Stomach (tissue), 9 donors: Measurements from ENCODE around the gene IFNG-AS1. TPM values are rescaled to one million over a fixed set of nuclear protein-coding genes. Genes with fewer than 3 reads are reported as not detected.

Experiments
- DNase-seq, 2 donors: peaks; one replicate each; pipeline versions ENCODE4 v3.0.0 to v3.0.0-alpha.2; 2013 to 2019
- H3K27ac ChIP-seq, 5 donors: fragments of 200-600 bp in 4 of 5; sonication (generic) in 4 of 5; one replicate each; pipeline ENCODE4 v1.5.1; 2013 to 2019; ENCODE audit warnings: mild to moderate bottlenecking in 1 of 5, moderate library complexity in 1 of 5
- H3K27me3 ChIP-seq, 3 donors: fragments of 200-600 bp; sonication (generic); one replicate each; pipeline ENCODE4 v1.5.1; 2017 to 2019; ENCODE audit warnings: mixed run types in 1 of 3
- H3K36me3 ChIP-seq, 4 donors: fragments of 200-600 bp; sonication (generic); 1 replicate in 3 of 4; 2 replicates in 1 of 4; pipeline ENCODE4 v1.5.1; 2016 to 2019
- H3K4me1 ChIP-seq, 4 donors: fragments of 200-600 bp; sonication (generic); one replicate each; pipeline ENCODE4 v1.5.1; 2016 to 2019
- H3K4me3 ChIP-seq, 4 donors: fragments of 200-600 bp; sonication (generic) in 3 of 4; one replicate each; pipeline ENCODE4 v1.5.1; 2016 to 2019; ENCODE audit warnings: mild to moderate bottlenecking in 1 of 4
- H3K9me3 ChIP-seq, 4 donors: fragments of 200-600 bp; sonication (generic); one replicate each; pipeline ENCODE4 v1.5.1; 2016 to 2019
- EP300 ChIP-seq: sonication (generic); formaldehyde crosslinking; IDR thresholded peaks from one replicate; pipeline ENCODE4 v1.6.1; 2017; ENCODE audit warnings: antibody characterized with exemption
- POLR2A ChIP-seq, 4 donors: fragments of 450-650 bp; IDR thresholded peaks; one replicate each; pipeline ENCODE4 v1.6.1; 2016; ENCODE audit warnings: antibody characterized with exemption in 4 of 4, control low read depth in 2 of 4, mild to moderate bottlenecking in 1 of 4, moderate library complexity in 1 of 4
- POLR2AphosphoS5 ChIP-seq, 3 donors: sonication (generic); formaldehyde crosslinking; IDR thresholded peaks; one replicate each; pipeline ENCODE4 v1.6.1; 2016; ENCODE audit warnings: antibody characterized with exemption in 3 of 3
- WGBS, 5 donors: extraction: QIAGEN DNeasy Blood & Tissue Kit in 3 of 5; methylation state at CpG; one replicate each; pipeline versions ENCODE4 v1.1.5 to v1.1.7; 2013 to 2018; 5-methylcytosine and 5-hydroxymethylcytosine counted together
- intact Hi-C: fragments of 100-400 bp; cut with DNase I; formaldehyde crosslinking; loops from one replicate; pipeline ENCODE4 v1.15.1; 2023; ENCODE audit warnings: low total_unique reads
- polyA plus RNA-seq, 3 donors: library from polyadenylated mRNA; stranded (reverse); fragments of 200-250 nt; gene quantifications; one replicate each; pipeline ENCODE4 v1.2.3, GENCODE V29; 2013
- total RNA-seq, 5 donors: library from RNA; depleted of rRNA; stranded (reverse); fragments of >200 nt; gene quantifications; one replicate each; pipeline versions ENCODE4 v1.1.0 to v1.2.3, GENCODE V29; 2014 to 2016
- TF ChIP-seq, protein P1 (sequence below), 7 experiments: fragments of 450-650 bp in 4 of 7; fragments of 200-600 bp in 3 of 7; sonication (generic) in 3 of 7; IDR thresholded peaks; one replicate each; pipeline ENCODE4 v1.5.1; 2016 to 2019; ENCODE audit warnings: antibody characterized with exemption in 7 of 7, control low read depth in 2 of 7, mild to moderate bottlenecking in 1 of 7
- donor health status: healthy with polysubstance abuse.
- donor health status: Bipolar disorder and iron deficiency.
- donor health status: healthy.

The IFNG-AS1 gene
- total and polyA plus RNA-seq, 8 donors: not detected

DNA sequence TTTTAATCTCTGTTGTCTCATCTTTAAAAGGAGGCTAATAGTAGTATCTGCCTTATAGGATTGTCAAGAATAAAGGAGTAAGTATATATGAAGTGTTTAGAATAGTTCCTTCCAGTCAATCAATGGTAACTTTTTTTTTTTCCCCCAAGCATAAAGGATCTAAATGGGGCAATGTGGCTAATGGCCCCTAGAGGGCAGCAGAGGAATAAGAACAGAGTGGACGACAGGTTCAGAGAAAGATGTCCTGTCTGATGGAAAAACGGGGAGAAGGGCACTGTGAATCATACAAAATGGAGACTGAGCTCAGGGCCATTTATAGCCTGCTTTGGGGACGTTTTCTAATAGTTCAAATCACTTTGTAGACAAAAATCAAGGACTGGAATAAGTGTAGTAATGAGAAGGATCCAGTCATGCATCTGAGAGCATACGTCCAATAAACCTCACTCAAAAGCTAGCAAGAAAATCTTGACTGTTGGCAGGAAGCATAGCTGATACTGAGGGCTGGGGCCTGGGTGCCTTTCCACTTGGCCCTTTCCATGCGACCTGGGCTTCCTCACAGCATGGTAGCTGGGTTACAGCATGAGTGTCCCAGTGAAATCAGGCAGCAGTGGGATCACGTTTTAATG is 51.3 kb downstream of the IFNG-AS1 start:
- peak; percentile 71 to 87 for DNase-seq
- Histone ChIP-seq H3K27me3 (no peaks in the 10 kb centered on the region), H3K4me1 (no peaks in the 10 kb centered on the region), H3K4me3 (no peak overlapping the region), H3K36me3 (no peaks in the 10 kb centered on the region), H3K27ac (no peak overlapping the region), H3K9me3 (no peaks in the 10 kb centered on the region)
- intact Hi-C loops: loop anchor here (5.0 kb wide), 1 partner anchor 277 kb away; no protein-coding TSS in a partner anchor
- TF ChIP-seq POLR2A (IDR thresholded peaks at IDR 0.05): no peak
- TF ChIP-seq, protein P1, sequence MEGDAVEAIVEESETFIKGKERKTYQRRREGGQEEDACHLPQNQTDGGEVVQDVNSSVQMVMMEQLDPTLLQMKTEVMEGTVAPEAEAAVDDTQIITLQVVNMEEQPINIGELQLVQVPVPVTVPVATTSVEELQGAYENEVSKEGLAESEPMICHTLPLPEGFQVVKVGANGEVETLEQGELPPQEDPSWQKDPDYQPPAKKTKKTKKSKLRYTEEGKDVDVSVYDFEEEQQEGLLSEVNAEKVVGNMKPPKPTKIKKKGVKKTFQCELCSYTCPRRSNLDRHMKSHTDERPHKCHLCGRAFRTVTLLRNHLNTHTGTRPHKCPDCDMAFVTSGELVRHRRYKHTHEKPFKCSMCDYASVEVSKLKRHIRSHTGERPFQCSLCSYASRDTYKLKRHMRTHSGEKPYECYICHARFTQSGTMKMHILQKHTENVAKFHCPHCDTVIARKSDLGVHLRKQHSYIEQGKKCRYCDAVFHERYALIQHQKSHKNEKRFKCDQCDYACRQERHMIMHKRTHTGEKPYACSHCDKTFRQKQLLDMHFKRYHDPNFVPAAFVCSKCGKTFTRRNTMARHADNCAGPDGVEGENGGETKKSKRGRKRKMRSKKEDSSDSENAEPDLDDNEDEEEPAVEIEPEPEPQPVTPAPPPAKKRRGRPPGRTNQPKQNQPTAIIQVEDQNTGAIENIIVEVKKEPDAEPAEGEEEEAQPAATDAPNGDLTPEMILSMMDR (IDR thresholded peaks at IDR 0.05): peak in 5 of 7 experiments; percentile 47 to 87 (median 75)
- WGBS, 5 donors: 23 to 27% (median 26%) methylated on average over 6 of the region's 6 CpGs

DNA sequence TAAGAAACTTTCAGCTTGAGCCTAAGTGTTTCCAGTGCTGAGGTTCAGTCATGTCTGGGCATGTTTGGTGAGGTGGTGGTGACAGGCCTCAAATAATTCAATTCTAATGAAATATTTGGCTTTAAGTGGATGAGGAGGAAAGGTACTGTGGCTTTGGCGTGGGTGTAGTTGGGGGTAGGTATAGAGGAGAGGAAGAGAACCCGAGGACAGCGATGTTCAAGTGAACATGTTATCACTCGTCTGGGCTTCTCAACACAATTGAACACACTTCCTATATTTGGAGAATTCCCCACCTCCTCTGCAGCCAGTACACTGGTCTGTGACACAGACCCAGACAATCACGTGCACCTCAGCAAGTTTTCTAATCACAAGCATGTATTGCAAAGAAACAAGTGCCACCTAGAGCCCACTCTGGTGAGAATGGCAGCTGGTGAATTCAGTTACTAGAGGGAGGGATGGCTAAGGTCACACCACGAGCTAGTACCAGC is 53.0 kb downstream of the IFNG-AS1 start:
- H3K4me1 ChIP-seq: no peaks in the 10 kb centered on the region
- no peak overlapping the region for H3K4me3 ChIP-seq
- no peaks in the 10 kb centered on the region for H3K36me3 ChIP-seq
- WGBS, 5 donors: 56 to 69% (median 59%) methylated on average over 6 of the region's 6 CpGs
- peak in 1 of 2 donors; percentile 16 for DNase-seq
- H3K9me3 ChIP-seq: no peaks in the 10 kb centered on the region
- TF ChIP-seq, protein P1 (IDR thresholded peaks at IDR 0.05): no peak
- TF ChIP-seq POLR2A (IDR thresholded peaks at IDR 0.05): no peak
- no peak overlapping the region for H3K27ac ChIP-seq
- intact Hi-C loops: loop anchor here (5.0 kb wide), 1 partner anchor 275 kb away; no protein-coding TSS in a partner anchor
- H3K27me3 ChIP-seq: no peaks in the 10 kb centered on the region

DNA sequence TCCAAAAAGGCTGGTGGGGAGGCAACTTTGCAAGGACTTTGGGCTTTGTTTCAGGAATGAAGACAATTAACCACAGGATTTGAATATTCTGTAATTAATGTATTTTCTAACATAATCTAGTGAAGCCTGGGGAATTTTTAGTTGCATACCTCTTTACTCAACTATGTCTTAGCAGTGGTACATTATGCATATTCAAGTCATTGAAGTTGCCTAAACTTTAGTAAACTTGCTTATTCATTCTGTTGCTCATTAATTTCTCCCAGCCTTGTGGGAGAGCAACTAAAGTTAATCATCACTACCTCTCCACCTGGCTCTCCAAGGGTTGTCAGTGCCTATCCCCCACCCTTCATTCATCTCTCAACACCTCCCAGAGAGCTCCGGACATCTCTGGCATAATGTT is 54.2 kb downstream of the IFNG-AS1 start:
- 67 to 88% (median 86%) methylated on average over 1 of the region's 1 CpG for WGBS, 5 donors

DNA sequence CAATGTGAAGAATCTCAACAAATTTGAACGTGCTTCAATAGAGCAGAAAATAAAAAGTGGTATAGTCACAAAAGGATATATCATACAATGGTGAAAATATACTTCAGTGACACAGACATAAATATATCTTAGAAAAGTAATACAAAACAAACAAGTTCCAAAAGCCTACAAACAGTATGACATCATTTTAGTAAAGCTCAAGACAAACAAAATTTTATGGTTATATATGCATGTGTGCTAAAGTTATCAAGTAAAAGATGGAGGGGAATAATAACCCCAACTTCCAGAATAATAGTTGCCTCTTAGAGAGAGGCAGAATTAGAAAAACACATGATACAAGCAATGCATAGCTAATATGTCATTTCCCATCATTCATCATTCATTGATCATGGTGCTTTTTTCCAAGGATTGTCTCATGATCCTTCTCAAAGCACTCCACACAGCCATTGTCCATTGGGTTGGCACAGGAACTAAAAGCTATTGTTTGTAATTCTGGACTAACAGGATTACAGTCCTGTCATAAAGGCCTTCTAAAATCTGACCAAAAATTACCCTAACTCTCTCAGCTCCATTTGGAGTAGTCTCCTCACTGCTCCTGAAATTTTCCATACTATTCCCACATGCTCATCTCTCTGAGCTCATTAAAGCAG is 59.5 kb downstream of the IFNG-AS1 start:
- no peak for DNase-seq
- 83 to 95% (median 93%) methylated on average over 1 of the region's 1 CpG for WGBS, 5 donors
- Histone ChIP-seq H3K4me1 (no peaks in the 10 kb centered on the region), H3K9me3 (no peaks in the 10 kb centered on the region), H3K36me3 (no peaks in the 10 kb centered on the region), H3K4me3 (no peak overlapping the region), H3K27ac (no peak overlapping the region), H3K27me3 (no peaks in the 10 kb centered on the region)
- intact Hi-C loops: no loop called here
- TF ChIP-seq POLR2AphosphoS5 (IDR thresholded peaks at IDR 0.05) (no peak), EP300 (no peak)
- TF ChIP-seq, protein P1 (IDR thresholded peaks at IDR 0.05): no peak

More for the DNA sequence above, 54.2 kb downstream of the IFNG-AS1 start:
- DNase-seq: no peak
- H3K4me3 ChIP-seq: no peak overlapping the region
- no peaks in the 10 kb centered on the region for H3K4me1 ChIP-seq
- no peaks in the 10 kb centered on the region for H3K9me3 ChIP-seq
- TF ChIP-seq EP300 (no peak), POLR2AphosphoS5 (IDR thresholded peaks at IDR 0.05) (no peak), POLR2A (IDR thresholded peaks at IDR 0.05) (no peak)
- TF ChIP-seq, protein P1 (IDR thresholded peaks at IDR 0.05): no peak
- intact Hi-C loops: loop anchor here (5.0 kb wide), 1 partner anchor 274 kb away; no protein-coding TSS in a partner anchor
- no peaks in the 10 kb centered on the region for H3K27me3 ChIP-seq
- no peak overlapping the region for H3K27ac ChIP-seq
- H3K36me3 ChIP-seq: no peaks in the 10 kb centered on the region
